Fibroblast of pulmonary artery (primary cell): ENCODE data around the gene MON2.
A peak's percentile ranks its signal among the peaks of the same experiment; 100 is the strongest.

Source experiments
- DNase-seq: peaks from one replicate; pipeline ENCODE4 v3.0.0-alpha.2; 2010; ENCODE audit warnings: low read depth
- H3K4me3 ChIP-seq: replicated peaks from 2 replicates; pipeline ENCODE4 v1.5.1; 2011; ENCODE audit warnings: low read depth, mild to moderate bottlenecking, control low read depth, low read length, moderate library complexity
- TF ChIP-seq, protein P1 (sequence below): IDR thresholded peaks from 2 replicates; pipeline ENCODE4 v1.5.1; 2011; ENCODE audit warnings: mild to moderate bottlenecking, control low read depth, low read length, inconsistent platforms; ENCODE audit errors: missing control alignments

MON2 gene

DNA sequence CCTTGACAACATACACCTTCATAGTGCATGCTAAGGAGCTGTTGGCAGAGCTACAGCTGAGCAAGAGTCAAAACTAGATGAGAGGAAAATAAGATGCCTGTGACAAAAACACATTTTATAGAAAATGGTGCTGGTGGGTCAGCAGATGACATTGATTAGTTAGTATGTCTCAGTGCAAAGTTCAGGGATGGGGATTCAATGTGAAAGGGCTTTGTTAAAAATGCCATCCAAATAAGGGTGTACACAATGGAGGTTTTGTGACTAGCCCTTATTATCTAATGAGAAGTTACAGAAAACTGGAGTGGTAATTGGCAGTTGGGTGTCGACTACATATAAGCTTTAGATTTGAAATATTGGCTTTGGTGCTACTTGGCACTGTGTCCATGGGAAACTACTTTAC lies 169.0 kb downstream of the MON2 start:
- H3K4me3 ChIP-seq, result no peak overlapping the region
- DNase-seq, result no peak
- TF ChIP-seq, protein P1, sequence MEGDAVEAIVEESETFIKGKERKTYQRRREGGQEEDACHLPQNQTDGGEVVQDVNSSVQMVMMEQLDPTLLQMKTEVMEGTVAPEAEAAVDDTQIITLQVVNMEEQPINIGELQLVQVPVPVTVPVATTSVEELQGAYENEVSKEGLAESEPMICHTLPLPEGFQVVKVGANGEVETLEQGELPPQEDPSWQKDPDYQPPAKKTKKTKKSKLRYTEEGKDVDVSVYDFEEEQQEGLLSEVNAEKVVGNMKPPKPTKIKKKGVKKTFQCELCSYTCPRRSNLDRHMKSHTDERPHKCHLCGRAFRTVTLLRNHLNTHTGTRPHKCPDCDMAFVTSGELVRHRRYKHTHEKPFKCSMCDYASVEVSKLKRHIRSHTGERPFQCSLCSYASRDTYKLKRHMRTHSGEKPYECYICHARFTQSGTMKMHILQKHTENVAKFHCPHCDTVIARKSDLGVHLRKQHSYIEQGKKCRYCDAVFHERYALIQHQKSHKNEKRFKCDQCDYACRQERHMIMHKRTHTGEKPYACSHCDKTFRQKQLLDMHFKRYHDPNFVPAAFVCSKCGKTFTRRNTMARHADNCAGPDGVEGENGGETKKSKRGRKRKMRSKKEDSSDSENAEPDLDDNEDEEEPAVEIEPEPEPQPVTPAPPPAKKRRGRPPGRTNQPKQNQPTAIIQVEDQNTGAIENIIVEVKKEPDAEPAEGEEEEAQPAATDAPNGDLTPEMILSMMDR, result no peak

DNA sequence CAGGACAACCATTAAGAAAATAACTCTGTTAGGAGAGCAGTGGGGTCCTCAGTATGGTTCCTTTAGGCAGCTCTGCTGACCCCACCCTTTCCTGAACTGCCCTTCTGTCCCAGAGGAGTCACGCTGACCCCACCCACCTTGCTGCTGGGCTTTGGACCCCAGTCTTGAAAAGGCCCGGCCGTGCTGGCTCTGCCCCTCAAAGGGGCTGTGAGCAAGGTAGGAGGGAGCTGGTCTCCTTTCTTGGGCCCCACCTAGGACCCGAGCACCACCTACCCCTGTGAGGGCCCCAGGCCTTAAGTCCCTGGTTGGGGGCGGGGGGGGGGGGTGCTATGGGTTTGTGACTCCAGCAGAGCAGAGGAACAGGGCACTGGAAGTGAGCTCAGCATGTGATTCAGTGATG lies 171.1 kb downstream of the MON2 start:
- H3K4me3 ChIP-seq, result no peak overlapping the region
- TF ChIP-seq, protein P1, result no peak
- DNase-seq, result no peak

DNA sequence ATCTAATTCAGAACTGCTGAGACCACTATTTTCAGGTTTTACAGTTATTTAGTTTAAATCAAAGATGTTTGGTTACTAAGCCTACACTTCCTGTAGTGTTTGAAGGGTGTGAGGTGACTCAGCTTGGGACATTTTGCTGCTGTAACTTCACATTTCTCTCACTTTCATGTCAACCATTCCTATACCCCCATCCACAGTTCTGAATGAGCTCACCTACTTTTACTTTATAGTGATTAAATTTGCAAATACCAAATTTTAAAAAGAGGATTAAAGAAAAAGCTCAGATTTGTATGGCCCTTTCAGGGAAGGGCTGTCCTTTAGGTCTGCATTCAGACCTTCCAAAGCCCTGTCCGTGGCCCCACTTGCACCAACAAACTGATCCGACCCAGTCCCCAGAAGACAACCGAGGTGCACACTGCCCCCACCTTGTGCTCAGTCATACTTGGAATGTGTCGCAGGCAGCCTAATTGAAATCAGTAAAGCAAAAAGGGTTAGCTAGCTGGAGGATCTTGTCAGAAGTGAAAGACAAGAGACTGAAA lies 174.4 kb downstream of the MON2 start:
- TF ChIP-seq, protein P1, result no peak
- no peak overlapping the region for H3K4me3 ChIP-seq
- peak; percentile 54 for DNase-seq

DNA sequence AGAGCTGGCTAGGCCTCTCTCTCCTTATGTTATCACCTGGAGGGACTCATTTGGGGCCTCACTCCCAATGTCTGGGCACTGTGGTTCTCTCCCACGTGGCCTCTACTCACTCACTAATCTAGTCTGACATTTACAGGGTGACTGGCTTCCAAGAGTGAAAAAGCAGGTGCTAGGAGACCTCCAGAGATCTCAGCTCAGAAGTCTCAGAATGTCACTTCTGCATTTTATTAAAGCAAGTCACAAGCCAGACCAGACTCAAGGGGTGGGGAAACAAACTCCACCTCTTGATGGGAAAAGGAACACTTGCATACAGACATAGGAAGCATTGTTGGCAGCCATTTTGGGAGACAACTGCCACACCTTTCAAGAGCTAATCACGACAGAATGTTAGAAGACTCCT lies 175.9 kb downstream of the MON2 start:
- no peak overlapping the region for H3K4me3 ChIP-seq
- DNase-seq, result no peak
- TF ChIP-seq, protein P1, result no peak

DNA sequence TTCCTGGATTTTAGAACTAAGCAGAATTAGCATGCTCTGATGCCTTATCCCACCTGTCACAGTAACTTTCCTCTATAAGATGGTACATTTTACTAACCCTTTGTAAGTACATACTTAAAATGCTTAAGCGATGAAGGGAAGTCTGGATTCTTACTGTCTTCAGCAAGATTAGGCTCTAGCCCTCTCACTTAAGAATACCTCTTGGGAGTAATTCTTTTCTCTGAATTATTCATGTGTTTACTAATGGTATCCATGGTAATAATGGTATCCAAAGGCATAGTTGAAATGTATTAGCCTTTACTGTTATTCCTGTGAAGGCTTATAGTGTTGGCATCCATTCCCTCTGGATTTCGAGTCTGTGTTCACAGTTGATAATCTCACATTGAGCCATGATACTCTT lies 176.9 kb downstream of the MON2 start:
- H3K4me3 ChIP-seq, result no peak overlapping the region
- DNase-seq, result no peak
- TF ChIP-seq, protein P1, result no peak

DNA sequence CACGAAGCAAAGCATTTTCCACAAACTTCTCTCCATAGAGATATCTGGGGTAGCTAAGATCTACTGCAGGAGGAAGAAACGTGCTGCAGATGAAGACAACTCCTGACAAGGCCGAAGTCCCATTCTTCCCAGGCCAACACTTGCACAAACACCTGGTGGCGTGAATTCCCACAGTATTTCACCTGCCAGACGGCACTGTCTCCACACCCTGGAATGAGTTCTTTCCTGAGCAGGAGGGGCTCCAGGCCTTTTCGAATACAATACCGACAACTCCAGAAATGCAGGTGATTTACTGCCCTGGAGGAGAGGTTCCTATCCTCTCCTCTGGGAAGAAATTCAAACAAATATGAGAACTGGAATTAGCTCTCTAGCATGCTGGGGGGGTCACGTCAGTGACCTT lies 179.9 kb downstream of the MON2 start:
- TF ChIP-seq, protein P1, result no peak
- DNase-seq, result no peak
- no peak overlapping the region for H3K4me3 ChIP-seq

DNA sequence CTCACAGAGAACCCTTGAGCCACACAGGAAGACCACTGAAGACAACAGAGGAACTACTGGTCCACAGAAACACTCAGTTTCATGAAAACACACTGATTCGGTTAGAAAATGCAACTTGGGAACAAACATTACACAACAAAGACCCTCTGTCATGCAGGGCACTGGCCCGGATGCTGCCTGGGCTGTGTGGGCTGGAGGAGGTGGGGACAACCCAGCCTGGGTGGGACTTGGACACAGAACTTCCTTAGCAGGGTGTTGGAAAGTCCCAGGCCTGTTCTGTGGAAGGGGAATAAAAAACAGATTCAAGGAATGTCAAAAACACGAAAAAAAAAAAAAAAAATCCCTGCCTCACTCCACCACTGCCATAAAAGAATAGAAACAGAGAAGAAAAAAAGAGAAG lies 181.0 kb downstream of the MON2 start:
- H3K4me3 ChIP-seq, result no peak overlapping the region
- TF ChIP-seq, protein P1, result no peak
- DNase-seq, result peak; percentile 71
